VCaP (cell line): Measurements from ENCODE around the gene KRI1.
"Not testable (repeated sequence)": the region's sequence is repeated elsewhere in the genome, so short reads cannot be mapped to it uniquely, and the experiment has no call there.

ENCODE experiments used
- H3K27ac ChIP-seq: fragments of 450-650 bp; 2 replicates; pipeline ENCODE4 v1.5.1; 2017
- TF ChIP-seq, protein P1 (sequence below): fragments of 450-650 bp; conservative IDR thresholded peaks from 2 replicates; pipeline ENCODE4 v1.5.1; 2017; ENCODE audit warnings: mild to moderate bottlenecking, moderate library complexity

Gene KRI1

GRCh38 chr19:10543420-10544241 is 22.2 kb downstream of the KRI1 start, which contains the start of gene ATG4D:
TSS of gene ATG4D (plus strand) at chr19:10543904. CDS start at chr19:10544091, 187 bp downstream.
- H3K27ac ChIP-seq, result peak within 1 kb of the TSS; percentile 80
- TF ChIP-seq, protein P1, sequence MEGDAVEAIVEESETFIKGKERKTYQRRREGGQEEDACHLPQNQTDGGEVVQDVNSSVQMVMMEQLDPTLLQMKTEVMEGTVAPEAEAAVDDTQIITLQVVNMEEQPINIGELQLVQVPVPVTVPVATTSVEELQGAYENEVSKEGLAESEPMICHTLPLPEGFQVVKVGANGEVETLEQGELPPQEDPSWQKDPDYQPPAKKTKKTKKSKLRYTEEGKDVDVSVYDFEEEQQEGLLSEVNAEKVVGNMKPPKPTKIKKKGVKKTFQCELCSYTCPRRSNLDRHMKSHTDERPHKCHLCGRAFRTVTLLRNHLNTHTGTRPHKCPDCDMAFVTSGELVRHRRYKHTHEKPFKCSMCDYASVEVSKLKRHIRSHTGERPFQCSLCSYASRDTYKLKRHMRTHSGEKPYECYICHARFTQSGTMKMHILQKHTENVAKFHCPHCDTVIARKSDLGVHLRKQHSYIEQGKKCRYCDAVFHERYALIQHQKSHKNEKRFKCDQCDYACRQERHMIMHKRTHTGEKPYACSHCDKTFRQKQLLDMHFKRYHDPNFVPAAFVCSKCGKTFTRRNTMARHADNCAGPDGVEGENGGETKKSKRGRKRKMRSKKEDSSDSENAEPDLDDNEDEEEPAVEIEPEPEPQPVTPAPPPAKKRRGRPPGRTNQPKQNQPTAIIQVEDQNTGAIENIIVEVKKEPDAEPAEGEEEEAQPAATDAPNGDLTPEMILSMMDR, result no peak

- TF ChIP-seq, protein P1, result no peak
- H3K27ac ChIP-seq, result peak overlapping the region; percentile 80
Observed at GRCh38 chr19:10543059-10543419, 22.8 kb downstream of the KRI1 start.

DNA sequence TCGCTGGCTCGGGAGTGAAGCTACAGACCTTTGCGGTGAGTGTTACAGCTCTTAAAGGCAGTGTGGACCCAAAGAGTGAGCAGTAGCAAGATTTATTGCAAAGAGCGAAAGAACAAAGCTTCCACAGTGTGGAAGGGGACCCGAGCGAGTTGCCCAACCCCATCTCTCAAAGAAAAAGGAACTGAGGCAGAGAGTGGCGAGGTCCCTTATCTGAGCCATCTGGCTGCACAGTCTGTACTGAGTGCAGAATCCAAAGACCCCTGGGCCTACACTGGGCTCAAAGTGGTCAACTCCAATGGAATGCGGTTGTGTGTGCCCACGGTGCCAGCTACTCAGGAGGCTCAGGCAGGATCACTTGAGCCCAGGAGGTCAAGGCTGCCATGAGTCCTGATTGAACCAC is 26.8 kb downstream of the KRI1 start:
- not testable (repeated sequence) for H3K27ac ChIP-seq

GRCh38 chr19:10538204-10538983 is 27.4 kb downstream of the KRI1 start:
- TF ChIP-seq, protein P1, result no peak
- H3K27ac ChIP-seq, result no peak overlapping the region

- H3K27ac ChIP-seq, result no peak overlapping the region
- TF ChIP-seq, protein P1, result no peak
Observed at GRCh38 chr19:10537668-10538067, 28.1 kb downstream of the KRI1 start.

- TF ChIP-seq, protein P1, result no peak
- H3K27ac ChIP-seq, result no peak overlapping the region
Observed at GRCh38 chr19:10535613-10536012, 30.2 kb downstream of the KRI1 start.

DNA sequence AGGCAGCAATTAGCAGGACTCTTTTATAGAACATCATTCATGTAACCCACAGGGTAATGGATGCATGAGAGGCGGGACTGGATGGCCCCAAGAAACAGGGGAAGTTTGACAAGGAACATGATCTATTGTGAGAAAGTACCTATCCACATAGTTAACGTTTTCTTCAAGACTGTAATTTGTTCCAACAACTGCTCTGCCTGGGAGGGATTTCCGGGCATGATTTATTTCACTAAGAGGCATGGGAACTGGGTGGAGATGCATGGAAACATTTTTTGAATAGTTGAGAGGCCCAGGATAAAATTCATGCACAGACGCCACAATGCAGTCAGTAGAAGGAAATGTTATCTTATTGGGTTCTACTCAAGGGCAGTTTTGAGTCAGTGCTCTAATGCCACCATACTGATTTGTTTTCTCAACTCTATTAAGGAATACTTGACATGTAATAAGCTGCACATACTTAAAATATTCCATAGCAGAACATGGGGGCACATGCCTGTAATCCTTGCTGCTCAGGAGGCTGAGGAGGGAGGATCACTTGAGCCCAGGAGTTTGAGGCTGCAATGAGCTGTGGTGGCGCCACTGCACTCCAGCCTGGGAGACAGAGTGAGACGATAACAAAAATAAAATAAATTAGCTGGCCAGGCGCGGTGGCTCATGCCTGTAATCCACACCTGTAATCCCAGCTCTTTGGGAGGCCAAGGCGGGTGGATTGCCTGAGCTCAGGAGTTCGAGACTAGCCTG is 32.0 kb downstream of the KRI1 start:
- TF ChIP-seq, protein P1, result no peak
- H3K27ac ChIP-seq, result no peak overlapping the region
